ENCODE data around the gene GCFC2.
"Not testable (repeated sequence)": the region's sequence is repeated elsewhere in the genome, so short reads cannot be mapped to it uniquely, and the experiment has no call there.

GCFC2 gene

DNA sequence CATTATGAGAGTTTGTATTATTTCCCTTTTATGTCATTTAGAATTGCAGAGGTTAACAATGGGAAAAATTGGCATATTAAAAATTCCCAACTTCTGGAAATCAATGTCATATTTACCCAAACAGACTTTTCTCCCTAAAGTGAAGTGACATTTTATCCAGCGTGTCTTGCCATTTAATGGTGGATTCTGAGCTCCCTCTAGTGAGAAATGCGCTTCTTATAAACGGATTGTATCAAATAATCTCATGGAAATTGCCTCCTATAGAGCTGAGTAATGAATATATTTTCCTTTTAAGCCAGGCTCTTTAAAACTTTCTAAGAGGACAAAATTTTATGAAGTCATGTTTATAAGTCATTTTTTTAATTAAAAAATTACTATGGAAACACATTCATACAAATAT is 5.7 kb upstream of the GCFC2 start:
- Histone ChIP-seq H3K4me1 (ENCODE audit: control insufficient read depth, insufficient read depth, low read length) (no peaks in the 10 kb centered on the region), H3K36me3 (ENCODE audit: control insufficient read depth, insufficient read depth, low read length) (no peaks in the 10 kb centered on the region), H3K27ac (ENCODE audit: low read depth, low read length) (no peak overlapping the region), H3K9ac (ENCODE audit: low read length) (no peak overlapping the region), H3K27me3 (ENCODE audit: control insufficient read depth, insufficient read depth, low read length) (no peaks in the 10 kb centered on the region), H3K9me3 (ENCODE audit: control insufficient read depth, insufficient read depth, low read depth, low read length) (0 out of 2 replicates have a peak, but pooled peaks cover 2% of the 10 kb centered on the region), H3K4me3 (ENCODE audit: low read depth, low read length) (no peak overlapping the region)

DNA sequence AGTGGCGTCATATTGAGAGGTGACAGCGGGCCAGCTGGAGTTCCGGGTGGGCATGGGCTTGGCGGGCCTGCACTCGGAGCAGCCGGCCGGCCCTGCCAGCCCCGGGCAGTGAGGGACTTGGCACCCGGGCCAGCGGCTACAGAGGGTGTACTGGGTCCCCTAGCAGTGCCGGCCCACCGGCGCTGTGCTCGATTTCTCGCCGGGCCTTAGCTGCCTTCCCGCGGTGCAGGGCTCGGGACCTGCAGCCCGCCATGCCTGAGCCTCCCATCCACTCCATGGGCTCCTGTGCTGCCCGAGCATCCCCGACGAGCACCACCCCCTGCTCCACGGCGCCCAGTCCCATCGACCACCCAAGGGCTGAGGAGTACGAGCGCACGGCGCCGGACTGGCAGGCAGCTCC is 875 bp upstream of the GCFC2 start:
- not testable (repeated sequence) for H3K36me3 ChIP-seq (ENCODE audit: control insufficient read depth, insufficient read depth, low read length); H3K4me3 ChIP-seq (ENCODE audit: low read depth, low read length); H3K27ac ChIP-seq (ENCODE audit: low read depth, low read length); H3K9ac ChIP-seq (ENCODE audit: low read length); H3K27me3 ChIP-seq (ENCODE audit: control insufficient read depth, insufficient read depth, low read length); H3K9me3 ChIP-seq (ENCODE audit: control insufficient read depth, insufficient read depth, low read depth, low read length)
- peaks cover 12% of the 10 kb centered on the region for H3K4me1 ChIP-seq (ENCODE audit: control insufficient read depth, insufficient read depth, low read length)

DNA sequence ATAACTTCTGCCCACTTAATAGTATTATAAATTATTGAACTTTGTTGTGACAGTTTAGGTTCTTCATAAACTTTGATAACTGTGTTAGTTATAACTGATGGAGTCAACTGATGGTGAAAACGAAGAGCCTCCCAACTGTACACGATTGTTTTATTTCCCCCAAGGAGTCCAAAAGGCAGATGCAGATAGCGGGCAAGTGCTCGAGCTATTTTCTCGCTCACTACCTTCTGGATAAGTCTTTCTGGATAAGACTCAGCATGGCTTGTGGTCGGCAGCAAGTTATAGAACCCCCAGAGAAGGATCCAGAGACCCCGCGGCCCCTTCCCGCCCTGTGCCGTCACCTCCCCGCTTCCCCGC is 517 bp downstream of the GCFC2 start:
- Histone ChIP-seq H3K4me3 (ENCODE audit: low read depth, low read length) (peak overlapping the region; percentile 76), H3K9me3 (ENCODE audit: control insufficient read depth, insufficient read depth, low read depth, low read length) (no peaks in the 10 kb centered on the region), H3K36me3 (ENCODE audit: control insufficient read depth, insufficient read depth, low read length) (peaks cover 11% of the 10 kb centered on the region), H3K4me1 (ENCODE audit: control insufficient read depth, insufficient read depth, low read length) (peaks cover 12% of the 10 kb centered on the region), H3K27me3 (ENCODE audit: control insufficient read depth, insufficient read depth, low read length) (no peaks in the 10 kb centered on the region), H3K27ac (ENCODE audit: low read depth, low read length) (peak overlapping the region; percentile 92), H3K9ac (ENCODE audit: low read length) (peak overlapping the region; percentile 84)

DNA sequence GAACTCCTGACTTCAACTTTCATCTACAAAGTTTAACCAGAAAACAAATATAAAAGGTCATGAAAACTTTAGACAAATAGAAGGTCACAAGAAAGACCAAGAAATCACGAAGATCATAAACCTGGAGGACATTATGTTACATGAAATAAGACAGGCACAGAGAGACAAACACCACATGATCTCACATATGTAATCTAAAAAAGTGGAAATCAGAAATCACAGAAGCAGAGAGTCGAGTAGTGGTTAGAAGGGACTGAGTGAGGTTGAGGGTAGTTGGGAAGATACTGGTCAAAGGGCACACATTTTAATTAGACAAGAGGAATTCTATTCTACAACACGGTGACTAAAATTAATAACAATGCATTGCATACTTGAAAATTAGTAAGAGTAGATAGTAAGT is 1.4 kb downstream of the GCFC2 start:
- Histone ChIP-seq H3K27ac (ENCODE audit: low read depth, low read length) (no peak overlapping the region), H3K4me3 (ENCODE audit: low read depth, low read length) (peak overlapping the region; percentile 76), H3K9ac (ENCODE audit: low read length) (no peak overlapping the region)

DNA sequence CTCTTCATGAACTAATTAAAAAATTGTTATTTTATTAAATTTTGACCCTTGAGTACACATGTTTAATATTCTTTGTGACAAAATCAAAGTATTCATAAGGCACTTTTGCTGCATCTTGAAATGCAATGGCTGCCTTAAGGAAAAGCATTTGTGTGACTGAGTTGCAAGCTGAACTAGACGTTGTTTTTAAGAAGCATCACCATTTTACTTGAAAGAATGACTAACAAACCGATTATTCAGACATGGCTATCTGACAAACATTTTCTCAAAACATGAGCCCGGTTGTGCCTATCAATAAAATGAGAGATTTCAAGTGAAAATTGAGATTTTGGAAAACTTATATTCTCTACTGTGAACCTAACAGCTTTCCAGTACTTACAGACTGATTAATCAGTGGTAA is 2.8 kb downstream of the GCFC2 start:
- Histone ChIP-seq H3K4me1 (ENCODE audit: control insufficient read depth, insufficient read depth, low read length) (peaks cover 12% of the 10 kb centered on the region), H3K9ac (ENCODE audit: low read length) (no peak overlapping the region), H3K36me3 (ENCODE audit: control insufficient read depth, insufficient read depth, low read length) (peaks cover 32% of the 10 kb centered on the region), H3K27ac (ENCODE audit: low read depth, low read length) (no peak overlapping the region), H3K9me3 (ENCODE audit: control insufficient read depth, insufficient read depth, low read depth, low read length) (no peaks in the 10 kb centered on the region), H3K27me3 (ENCODE audit: control insufficient read depth, insufficient read depth, low read length) (no peaks in the 10 kb centered on the region), H3K4me3 (ENCODE audit: low read depth, low read length) (no peak overlapping the region)

More for the DNA sequence above, 1.4 kb downstream of the GCFC2 start:
- no peaks in the 10 kb centered on the region for H3K9me3 ChIP-seq (ENCODE audit: control insufficient read depth, insufficient read depth, low read depth, low read length)
- H3K36me3 ChIP-seq (ENCODE audit: control insufficient read depth, insufficient read depth, low read length): peaks cover 20% of the 10 kb centered on the region
- no peaks in the 10 kb centered on the region for H3K27me3 ChIP-seq (ENCODE audit: control insufficient read depth, insufficient read depth, low read length)
- H3K4me1 ChIP-seq (ENCODE audit: control insufficient read depth, insufficient read depth, low read length): peaks cover 12% of the 10 kb centered on the region

DNA sequence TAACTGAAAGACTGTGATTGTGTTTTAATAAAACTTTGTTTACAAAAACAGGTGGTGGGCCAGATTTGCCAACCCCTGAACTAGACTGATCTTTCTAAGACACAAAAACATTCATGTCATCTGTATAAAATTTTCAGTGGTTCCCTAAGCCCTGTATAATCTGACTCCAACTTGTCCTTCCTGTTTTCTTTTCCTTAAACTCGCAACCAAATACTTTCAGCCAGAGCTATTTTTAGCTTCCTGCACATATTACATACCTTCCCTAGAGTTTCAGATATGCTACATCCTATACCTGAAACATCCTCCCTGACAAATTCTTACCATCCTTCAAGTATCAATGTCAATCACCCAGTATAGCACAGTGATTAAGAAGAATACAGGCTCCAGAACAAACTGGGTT is 4.8 kb downstream of the GCFC2 start:
- H3K9me3 ChIP-seq (ENCODE audit: control insufficient read depth, insufficient read depth, low read depth, low read length): no peaks in the 10 kb centered on the region
- H3K27ac ChIP-seq (ENCODE audit: low read depth, low read length): no peak overlapping the region
- peaks cover 49% of the 10 kb centered on the region for H3K36me3 ChIP-seq (ENCODE audit: control insufficient read depth, insufficient read depth, low read length)
- peaks cover 7% of the 10 kb centered on the region for H3K4me1 ChIP-seq (ENCODE audit: control insufficient read depth, insufficient read depth, low read length)
- no peak overlapping the region for H3K9ac ChIP-seq (ENCODE audit: low read length)
- H3K4me3 ChIP-seq (ENCODE audit: low read depth, low read length): no peak overlapping the region
- no peaks in the 10 kb centered on the region for H3K27me3 ChIP-seq (ENCODE audit: control insufficient read depth, insufficient read depth, low read length)

DNA sequence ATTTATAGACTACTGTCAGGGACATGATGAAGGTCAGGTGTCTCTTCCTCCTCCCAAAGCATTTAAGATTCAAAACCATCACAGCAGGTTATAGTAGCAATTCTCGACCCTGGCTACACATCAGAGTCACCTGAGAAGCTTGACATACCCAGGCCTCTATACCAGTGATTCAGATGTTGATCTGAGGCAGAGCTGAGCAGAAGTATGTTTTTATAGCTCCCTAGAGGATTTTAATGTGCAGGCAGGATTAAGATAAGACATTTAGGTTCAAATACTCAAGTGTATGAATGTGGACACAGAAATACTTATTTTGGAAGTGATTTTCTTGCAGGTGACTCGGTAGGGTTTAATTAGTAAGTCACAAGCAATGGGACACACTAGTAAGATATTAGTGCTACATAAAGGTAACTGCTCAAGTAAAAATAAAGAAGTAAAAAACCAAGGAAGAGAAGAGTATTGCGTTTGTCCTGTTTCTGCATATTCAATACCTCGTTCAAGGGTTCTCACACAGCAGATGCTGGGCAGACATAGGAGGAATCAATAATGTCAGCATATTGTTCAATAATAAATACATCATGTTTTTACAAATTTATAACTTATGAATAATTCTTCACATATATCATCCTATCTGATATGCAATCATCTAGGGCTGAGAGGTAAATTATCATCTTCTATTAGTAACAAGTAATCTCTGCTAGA is 7.0 kb downstream of the GCFC2 start:
- H3K9ac ChIP-seq (ENCODE audit: low read length): no peak overlapping the region
- no peaks in the 10 kb centered on the region for H3K4me1 ChIP-seq (ENCODE audit: control insufficient read depth, insufficient read depth, low read length)
- H3K27me3 ChIP-seq (ENCODE audit: control insufficient read depth, insufficient read depth, low read length): no peaks in the 10 kb centered on the region
- peaks cover 71% of the 10 kb centered on the region for H3K36me3 ChIP-seq (ENCODE audit: control insufficient read depth, insufficient read depth, low read length)
- H3K4me3 ChIP-seq (ENCODE audit: low read depth, low read length): no peak overlapping the region
- H3K9me3 ChIP-seq (ENCODE audit: control insufficient read depth, insufficient read depth, low read depth, low read length): no peaks in the 10 kb centered on the region
- H3K27ac ChIP-seq (ENCODE audit: low read depth, low read length): no peak overlapping the region

DNA sequence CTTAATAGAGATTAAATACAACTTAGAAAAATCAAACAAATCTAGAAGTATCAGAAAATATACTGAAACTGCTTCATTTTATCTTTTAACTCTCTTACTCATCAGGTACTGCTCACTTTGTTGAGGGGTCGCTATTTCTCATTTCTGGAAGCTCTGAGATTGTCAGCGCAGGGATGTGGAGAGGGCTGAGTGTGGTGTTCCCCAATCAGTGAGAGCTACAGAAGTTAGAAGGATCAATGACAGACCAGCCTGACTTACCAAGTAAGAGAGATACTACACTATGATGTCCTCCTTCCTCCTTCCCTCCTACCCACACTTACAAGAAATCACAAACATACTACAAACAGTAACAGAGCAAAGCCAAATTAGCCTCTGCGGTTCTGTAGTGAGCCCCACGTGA is 8.1 kb downstream of the GCFC2 start:
- H3K9ac ChIP-seq (ENCODE audit: low read length): no peak overlapping the region
- H3K9me3 ChIP-seq (ENCODE audit: control insufficient read depth, insufficient read depth, low read depth, low read length): no peaks in the 10 kb centered on the region
- H3K36me3 ChIP-seq (ENCODE audit: control insufficient read depth, insufficient read depth, low read length): peaks cover 82% of the 10 kb centered on the region
- H3K27ac ChIP-seq (ENCODE audit: low read depth, low read length): no peak overlapping the region
- no peak overlapping the region for H3K4me3 ChIP-seq (ENCODE audit: low read depth, low read length)
- no peaks in the 10 kb centered on the region for H3K27me3 ChIP-seq (ENCODE audit: control insufficient read depth, insufficient read depth, low read length)
- H3K4me1 ChIP-seq (ENCODE audit: control insufficient read depth, insufficient read depth, low read length): no peaks in the 10 kb centered on the region

DNA sequence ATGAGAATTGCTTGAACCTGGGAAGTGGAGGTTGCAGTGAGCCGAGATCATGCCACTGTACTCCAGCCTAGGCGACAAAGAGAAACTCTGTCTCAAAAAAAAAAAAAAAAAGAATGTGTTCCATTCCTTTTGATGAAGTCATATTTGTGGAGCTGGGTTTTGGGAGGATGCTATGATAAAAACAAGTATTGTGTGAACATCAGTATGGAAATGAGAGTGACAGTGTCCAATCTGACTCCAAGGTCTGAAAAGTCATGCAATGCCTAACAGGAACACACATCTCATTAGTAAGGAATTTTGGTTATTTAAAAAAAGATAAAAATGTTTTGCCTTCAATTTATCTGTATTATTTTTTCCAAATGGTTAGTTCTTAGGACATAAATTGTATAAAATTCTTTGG is 11.8 kb downstream of the GCFC2 start:
- H3K27me3 ChIP-seq (ENCODE audit: control insufficient read depth, insufficient read depth, low read length): no peaks in the 10 kb centered on the region
- H3K36me3 ChIP-seq (ENCODE audit: control insufficient read depth, insufficient read depth, low read length): peaks cover 73% of the 10 kb centered on the region
- no peaks in the 10 kb centered on the region for H3K9me3 ChIP-seq (ENCODE audit: control insufficient read depth, insufficient read depth, low read depth, low read length)
- H3K27ac ChIP-seq (ENCODE audit: low read depth, low read length): no peak overlapping the region
- no peaks in the 10 kb centered on the region for H3K4me1 ChIP-seq (ENCODE audit: control insufficient read depth, insufficient read depth, low read length)
- H3K9ac ChIP-seq (ENCODE audit: low read length): no peak overlapping the region
- no peak overlapping the region for H3K4me3 ChIP-seq (ENCODE audit: low read depth, low read length)

DNA sequence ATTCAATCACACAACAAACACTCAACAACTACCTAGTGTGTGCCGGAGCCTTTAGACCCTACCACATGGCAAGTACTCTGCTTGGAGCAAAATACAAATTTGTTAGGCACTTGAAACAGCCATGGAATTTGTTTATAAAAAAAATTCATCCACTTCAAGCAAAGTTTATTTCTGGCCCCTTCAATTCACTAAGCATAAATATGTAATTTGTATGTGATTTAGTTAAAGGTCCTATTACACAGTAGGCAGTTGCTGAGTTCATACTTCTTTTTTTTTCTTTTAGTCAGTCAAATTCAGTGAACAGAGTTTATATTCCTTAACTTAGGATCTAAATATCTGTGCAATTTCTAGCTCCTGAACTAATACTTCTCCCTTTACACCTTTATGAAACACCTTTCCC is 22.5 kb downstream of the GCFC2 start:
- H3K36me3 ChIP-seq (ENCODE audit: control insufficient read depth, insufficient read depth, low read length): peaks cover 67% of the 10 kb centered on the region
- H3K27ac ChIP-seq (ENCODE audit: low read depth, low read length): no peak overlapping the region
- H3K4me1 ChIP-seq (ENCODE audit: control insufficient read depth, insufficient read depth, low read length): no peaks in the 10 kb centered on the region
- H3K4me3 ChIP-seq (ENCODE audit: low read depth, low read length): no peak overlapping the region
- no peak overlapping the region for H3K9ac ChIP-seq (ENCODE audit: low read length)
- H3K27me3 ChIP-seq (ENCODE audit: control insufficient read depth, insufficient read depth, low read length): no peaks in the 10 kb centered on the region
- H3K9me3 ChIP-seq (ENCODE audit: control insufficient read depth, insufficient read depth, low read depth, low read length): no peaks in the 10 kb centered on the region

DNA sequence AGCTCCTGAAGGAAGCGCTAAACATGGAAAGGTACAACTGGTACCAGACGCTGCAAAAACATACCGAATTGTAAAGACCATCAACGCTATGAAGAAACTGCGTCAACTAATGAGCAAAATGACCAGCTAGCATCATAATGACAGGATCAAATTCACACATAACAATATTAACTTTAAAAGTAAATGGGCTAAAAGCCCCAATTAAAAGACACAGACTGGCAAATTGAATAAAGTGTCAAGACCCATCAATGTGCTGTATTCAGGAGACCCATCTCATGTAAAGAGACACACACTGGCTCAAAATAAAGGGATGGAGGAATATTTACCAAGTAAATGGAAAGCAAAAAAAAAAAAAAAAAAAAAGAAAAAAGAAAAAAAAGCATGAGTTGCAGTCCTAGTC is 27.3 kb downstream of the GCFC2 start:
- not testable (repeated sequence) for H3K4me3 ChIP-seq (ENCODE audit: low read depth, low read length); H3K9me3 ChIP-seq (ENCODE audit: control insufficient read depth, insufficient read depth, low read depth, low read length); H3K4me1 ChIP-seq (ENCODE audit: control insufficient read depth, insufficient read depth, low read length); H3K27me3 ChIP-seq (ENCODE audit: control insufficient read depth, insufficient read depth, low read length); H3K27ac ChIP-seq (ENCODE audit: low read depth, low read length); H3K9ac ChIP-seq (ENCODE audit: low read length)
- peaks cover 42% of the 10 kb centered on the region for H3K36me3 ChIP-seq (ENCODE audit: control insufficient read depth, insufficient read depth, low read length)

DNA sequence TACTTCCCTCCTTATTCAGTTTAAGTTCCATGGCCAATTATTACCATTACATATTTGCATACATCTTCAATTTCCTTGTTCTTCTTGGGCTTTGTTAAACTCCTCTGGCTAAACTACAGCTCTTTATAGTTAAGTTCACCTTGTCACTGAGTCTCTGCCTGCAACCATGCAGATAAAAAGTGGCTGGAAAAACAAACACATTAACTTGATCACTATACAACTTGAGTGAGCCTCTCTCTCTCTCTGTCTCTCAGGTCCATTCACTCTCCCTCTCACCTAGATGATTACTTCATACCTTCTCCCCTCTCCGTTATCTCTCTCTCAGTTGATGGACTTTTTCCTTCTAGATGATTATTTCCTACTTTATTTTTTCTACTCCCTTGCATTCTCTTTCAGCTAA is 30.3 kb downstream of the GCFC2 start:
- no peak overlapping the region for H3K27ac ChIP-seq (ENCODE audit: low read depth, low read length)
- no peak overlapping the region for H3K4me3 ChIP-seq (ENCODE audit: low read depth, low read length)
- H3K27me3 ChIP-seq (ENCODE audit: control insufficient read depth, insufficient read depth, low read length): no peaks in the 10 kb centered on the region
- no peaks in the 10 kb centered on the region for H3K4me1 ChIP-seq (ENCODE audit: control insufficient read depth, insufficient read depth, low read length)
- H3K9ac ChIP-seq (ENCODE audit: low read length): no peak overlapping the region
- no peaks in the 10 kb centered on the region for H3K9me3 ChIP-seq (ENCODE audit: control insufficient read depth, insufficient read depth, low read depth, low read length)
- peaks cover 20% of the 10 kb centered on the region; the same call in 1 of the 2 replicates for H3K36me3 ChIP-seq (ENCODE audit: control insufficient read depth, insufficient read depth, low read length)
